ENCODE measurements around the gene TIGD1.

DNA sequence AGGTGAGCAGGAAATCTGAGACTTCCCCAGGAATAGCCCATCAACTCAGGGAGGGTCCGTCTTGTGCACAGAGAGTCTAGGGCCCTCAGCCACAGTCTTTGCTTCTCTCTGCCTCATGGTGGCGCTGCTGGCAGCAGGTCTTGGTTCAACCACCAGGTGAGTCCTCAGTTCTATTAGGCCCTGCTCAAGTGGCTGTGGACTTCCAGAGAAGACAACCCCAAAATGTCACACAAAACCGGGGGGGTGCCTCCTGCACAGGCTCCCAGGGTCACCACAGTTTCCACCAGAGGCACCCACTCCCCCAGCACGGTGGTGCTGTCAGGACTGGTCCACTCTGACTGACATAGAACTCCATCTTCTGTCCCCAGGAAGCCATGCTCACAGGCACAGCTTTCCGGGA, 13.3 kb downstream of the TIGD1 start:
- TF ChIP-seq POLR2A (IDR thresholded peaks at IDR 0.05; ENCODE audit: low read depth, low read length): no peak
- no peak for TF ChIP-seq POLR2AphosphoS5 (IDR thresholded peaks at IDR 0.05; ENCODE audit: low read depth, low read length)
